Fibroblast of mammary gland (primary cell): Measurements from ENCODE around the gene CYP2B6.
"Not testable (repeated sequence)": the region's sequence is repeated elsewhere in the genome, so short reads cannot be mapped to it uniquely, and the experiment has no call there.

Experiments
- DNase-seq: peaks from one replicate; pipeline ENCODE4 v3.0.0-alpha.2; 2010; ENCODE audit warnings: low read depth
- H3K4me3 ChIP-seq: 2 replicates; pipeline ENCODE4 v1.5.1; 2011; ENCODE audit warnings: low read depth, mild to moderate bottlenecking, low read length, moderate library complexity; ENCODE audit not compliant: control insufficient read depth
- CTCF ChIP-seq: conservative IDR thresholded peaks from 2 replicates; pipeline ENCODE4 v1.5.1; 2011; ENCODE audit warnings: low read depth, low read length, inconsistent platforms; ENCODE audit not compliant: control insufficient read depth, insufficient read depth

CYP2B6 gene

GRCh38 chr19:41027273-41027967 lies 36.3 kb downstream of the CYP2B6 start:
- no peak overlapping the region for H3K4me3 ChIP-seq
- DNase-seq = no peak
- TF ChIP-seq CTCF = no peak

GRCh38 chr19:41029524-41030432 lies 38.7 kb downstream of the CYP2B6 start:
- no peak for DNase-seq
- TF ChIP-seq CTCF = no peak
- H3K4me3 ChIP-seq = no peak overlapping the region

- TF ChIP-seq CTCF = no peak
Measured at GRCh38 chr19:41030651-41031050, 39.6 kb downstream of the CYP2B6 start.

GRCh38 chr19:41031916-41032315 lies 40.8 kb downstream of the CYP2B6 start:
- TF ChIP-seq CTCF = no peak
- no peak overlapping the region for H3K4me3 ChIP-seq
- no peak for DNase-seq

More at GRCh38 chr19:41030651-41031050, 39.6 kb downstream of the CYP2B6 start:
- no peak for DNase-seq
- no peak overlapping the region for H3K4me3 ChIP-seq

- H3K4me3 ChIP-seq, DNase-seq: not testable (repeated sequence)
Measured at GRCh38 chr19:41033324-41033723, 42.2 kb downstream of the CYP2B6 start.

- no peak for DNase-seq
- no peak for TF ChIP-seq CTCF
- no peak overlapping the region for H3K4me3 ChIP-seq
Measured at GRCh38 chr19:41039806-41040205, 48.7 kb downstream of the CYP2B6 start.

- not testable (repeated sequence) for H3K4me3 ChIP-seq, DNase-seq
Measured at GRCh38 chr19:41045095-41045494, 54.0 kb downstream of the CYP2B6 start.
